HUES48 (cell line): Measurements from ENCODE around the gene ERC1.
"Not testable (repeated sequence)": the region's sequence is repeated elsewhere in the genome, so short reads cannot be mapped to it uniquely, and the experiment has no call there.

ENCODE experiments used
- H3K27ac ChIP-seq: one replicate; pipeline ENCODE4 v1.7.0; 2013; ENCODE audit warnings: low read depth, low read length, inconsistent platforms
- H3K27me3 ChIP-seq: 2 replicates; pipeline ENCODE4 v1.6.1; 2013; ENCODE audit warnings: mild to moderate bottlenecking, low read length; ENCODE audit not compliant: control insufficient read depth, insufficient read depth
- H3K36me3 ChIP-seq: 2 replicates; pipeline ENCODE4 v1.6.1; 2013; ENCODE audit warnings: low read length; ENCODE audit not compliant: control insufficient read depth, insufficient read depth
- H3K4me1 ChIP-seq: 2 replicates; pipeline ENCODE4 v1.6.1; 2013; ENCODE audit warnings: mild to moderate bottlenecking, low read length; ENCODE audit not compliant: control insufficient read depth, insufficient read depth
- H3K4me3 ChIP-seq: 2 replicates; pipeline ENCODE4 v1.5.1; 2013; ENCODE audit warnings: mild to moderate bottlenecking, low read depth, low read length
- H3K9ac ChIP-seq: 2 replicates; pipeline ENCODE4 v1.6.1; 2013; ENCODE audit warnings: mild to moderate bottlenecking, low read depth, low read length, moderate library complexity
- H3K9me3 ChIP-seq: 2 replicates; pipeline ENCODE4 v1.6.1; 2013; ENCODE audit warnings: low read length; ENCODE audit not compliant: control insufficient read depth, insufficient read depth

The ERC1 gene

DNA sequence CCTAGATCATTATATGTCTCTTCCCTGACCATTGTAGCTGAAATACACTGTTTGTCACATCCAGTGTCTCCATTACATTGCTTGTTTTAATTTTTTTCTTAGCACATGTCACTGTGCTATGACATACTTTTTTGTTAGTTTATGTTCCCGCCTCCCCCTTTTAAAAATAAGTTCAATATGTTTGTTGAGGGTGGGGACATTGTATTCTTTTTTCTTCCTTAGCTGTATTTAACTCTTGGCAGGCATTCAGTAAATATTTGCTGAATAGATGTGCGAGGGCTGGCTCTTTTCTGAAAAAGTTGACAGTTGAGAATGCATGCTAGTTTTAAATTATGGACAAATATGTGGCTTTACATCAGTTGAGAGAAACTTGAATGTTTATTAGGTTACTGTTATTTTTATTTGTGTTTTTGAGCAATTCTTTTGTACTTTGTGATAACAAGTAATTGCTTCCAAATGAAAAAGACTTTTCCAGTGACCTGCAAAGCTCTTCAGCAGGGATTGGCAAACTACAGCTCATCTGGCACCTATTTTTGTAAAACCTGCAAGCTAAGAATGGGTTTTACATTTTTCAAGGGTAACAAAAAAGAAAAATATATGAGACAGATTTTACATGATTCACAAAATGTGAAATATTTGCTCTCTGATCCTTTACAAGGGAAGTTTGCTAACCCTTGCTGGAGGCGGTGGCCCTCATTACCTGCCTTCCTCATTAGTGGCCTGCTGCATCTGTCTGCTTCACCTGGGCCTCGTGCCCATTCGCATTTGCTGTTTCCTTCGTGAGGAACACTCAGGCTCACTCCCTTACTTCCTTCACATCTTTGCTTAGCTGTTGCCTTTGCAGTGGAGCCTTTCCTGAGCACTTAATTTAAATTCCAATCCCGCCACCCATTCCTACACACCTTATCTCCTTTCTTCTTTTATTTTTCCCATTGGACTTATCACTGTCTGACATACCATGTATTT, 229.4 kb downstream of the ERC1 start:
- Histone ChIP-seq H3K27ac (no peak overlapping the region), H3K4me3 (no peak overlapping the region), H3K36me3 (no peaks in the 10 kb centered on the region), H3K27me3 (no peaks in the 10 kb centered on the region), H3K9ac (no peak overlapping the region), H3K9me3 (no peaks in the 10 kb centered on the region), H3K4me1 (peaks cover 10% of the 10 kb centered on the region; the same call in 1 of the 2 replicates)

- no peak overlapping the region for H3K4me3 ChIP-seq
- no peak overlapping the region for H3K27ac ChIP-seq
- no peaks in the 10 kb centered on the region for H3K27me3 ChIP-seq
These were observed 232.0 kb downstream of the ERC1 start for GRCh38 chr12:1222858-1223639.

GRCh38 chr12:1226951-1227350, 235.9 kb downstream of the ERC1 start:
- H3K27ac ChIP-seq, result no peak overlapping the region

More at GRCh38 chr12:1222858-1223639, 232.0 kb downstream of the ERC1 start:
- Histone ChIP-seq H3K36me3 (no peaks in the 10 kb centered on the region), H3K9me3 (no peaks in the 10 kb centered on the region), H3K9ac (no peak overlapping the region), H3K4me1 (0 out of 2 replicates have a peak, but pooled peaks cover 4% of the 10 kb centered on the region)

GRCh38 chr12:1234073-1234472, 243.1 kb downstream of the ERC1 start:
- Histone ChIP-seq H3K9me3 (no peaks in the 10 kb centered on the region), H3K36me3 (peaks cover 6% of the 10 kb centered on the region; the same call in 1 of the 2 replicates), H3K9ac (no peak overlapping the region), H3K4me1 (0 out of 2 replicates have a peak, but pooled peaks cover 3% of the 10 kb centered on the region), H3K27me3 (no peaks in the 10 kb centered on the region), H3K4me3 (no peak overlapping the region), H3K27ac (no peak overlapping the region)

More at GRCh38 chr12:1226951-1227350, 235.9 kb downstream of the ERC1 start:
- no peaks in the 10 kb centered on the region for H3K36me3 ChIP-seq
- H3K9ac ChIP-seq, result no peak overlapping the region
- H3K9me3 ChIP-seq, result no peaks in the 10 kb centered on the region
- H3K4me1 ChIP-seq, result no peaks in the 10 kb centered on the region
- no peaks in the 10 kb centered on the region for H3K27me3 ChIP-seq
- H3K4me3 ChIP-seq, result no peak overlapping the region

GRCh38 chr12:1246637-1247036, 255.6 kb downstream of the ERC1 start:
- H3K36me3 ChIP-seq, result no peaks in the 10 kb centered on the region
- peaks cover 40% of the 10 kb centered on the region for H3K4me1 ChIP-seq
- H3K27me3 ChIP-seq, result no peaks in the 10 kb centered on the region
- H3K4me3 ChIP-seq, result no peak overlapping the region
- H3K9me3 ChIP-seq, result no peaks in the 10 kb centered on the region
- no peak overlapping the region for H3K27ac ChIP-seq
- no peak overlapping the region for H3K9ac ChIP-seq

GRCh38 chr12:1250641-1251040, 259.6 kb downstream of the ERC1 start:
- Histone ChIP-seq H3K36me3 (no peaks in the 10 kb centered on the region), H3K4me1 (peaks cover 19% of the 10 kb centered on the region), H3K9me3 (no peaks in the 10 kb centered on the region), H3K9ac (no peak overlapping the region), H3K27ac (no peak overlapping the region), H3K27me3 (no peaks in the 10 kb centered on the region), H3K4me3 (no peak overlapping the region)

- Histone ChIP-seq H3K27me3 (no peaks in the 10 kb centered on the region), H3K9me3 (no peaks in the 10 kb centered on the region), H3K27ac (no peak overlapping the region), H3K9ac (no peak overlapping the region), H3K4me1 (peaks cover 18% of the 10 kb centered on the region), H3K4me3 (no peak overlapping the region), H3K36me3 (no peaks in the 10 kb centered on the region)
These were observed 261.7 kb downstream of the ERC1 start for GRCh38 chr12:1252758-1253157.

- not testable (repeated sequence) for H3K9me3 ChIP-seq, H3K4me3 ChIP-seq, H3K9ac ChIP-seq, H3K36me3 ChIP-seq, H3K4me1 ChIP-seq, H3K27me3 ChIP-seq, H3K27ac ChIP-seq
These were observed 264.1 kb downstream of the ERC1 start for GRCh38 chr12:1255125-1255524.

- not testable (repeated sequence) for H3K27me3 ChIP-seq, H3K27ac ChIP-seq, H3K9ac ChIP-seq, H3K4me1 ChIP-seq, H3K36me3 ChIP-seq, H3K4me3 ChIP-seq, H3K9me3 ChIP-seq
These were observed 264.8 kb downstream of the ERC1 start for GRCh38 chr12:1255854-1256253.

DNA sequence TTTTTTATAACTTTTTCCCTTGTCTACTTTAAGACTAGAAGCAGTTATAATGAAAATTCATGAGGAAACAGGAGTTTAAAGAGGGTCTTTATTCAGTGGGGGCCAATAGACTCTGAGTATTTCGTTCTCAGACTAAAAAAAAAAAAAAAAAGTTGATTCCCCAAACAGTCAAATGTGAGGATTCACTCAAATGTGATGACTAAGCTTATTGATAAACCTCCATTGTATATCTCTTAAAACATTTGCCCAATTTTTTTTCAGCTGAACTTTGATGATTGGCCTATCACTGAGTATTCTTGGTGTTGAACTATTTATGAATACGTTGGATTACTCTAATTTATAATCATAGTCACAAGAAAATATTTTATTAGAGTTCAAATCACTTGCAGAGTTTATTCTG, 265.3 kb downstream of the ERC1 start:
- Histone ChIP-seq H3K36me3 (no peaks in the 10 kb centered on the region), H3K9ac (no peak overlapping the region), H3K4me1 (no peaks in the 10 kb centered on the region), H3K27me3 (no peaks in the 10 kb centered on the region), H3K9me3 (no peaks in the 10 kb centered on the region), H3K27ac (no peak overlapping the region), H3K4me3 (no peak overlapping the region)

GRCh38 chr12:1256991-1257390, 266.0 kb downstream of the ERC1 start:
- no peaks in the 10 kb centered on the region for H3K36me3 ChIP-seq
- no peaks in the 10 kb centered on the region for H3K4me1 ChIP-seq
- H3K9me3 ChIP-seq, result no peaks in the 10 kb centered on the region
- H3K9ac ChIP-seq, result no peak overlapping the region
- no peaks in the 10 kb centered on the region for H3K27me3 ChIP-seq
- no peak overlapping the region for H3K27ac ChIP-seq
- H3K4me3 ChIP-seq, result no peak overlapping the region
